ENCODE measurements around the gene MACROD1. TPM values are rescaled to one million over a fixed set of nuclear protein-coding genes. Genes with fewer than 3 reads are reported as not detected.

Gene MACROD1
- total and polyA plus RNA-seq, 10 donors = 5.1 to 20.3 (median 7.8) TPM

- Histone ChIP-seq H3K4me1 (peaks cover 0 to 37% (median 7%) of the 10 kb centered on the region in 6 donors), H3K27me3 (replicated peaks in 1 of 7) (peaks cover 0 to 6% (median 0%) of the 10 kb centered on the region in 7 donors), H3K27ac (no peak overlapping the region), H3K9me3 (no peaks in the 10 kb centered on the region), H3K36me3 (no peaks in the 10 kb centered on the region), H3K4me3 (no peak overlapping the region)
- intact Hi-C loops (cut with DNase I; ENCODE audit: low total_unique reads) = no loop called here
- TF ChIP-seq CTCF (IDR thresholded peaks at IDR 0.05 in 8 of 11, conservative IDR thresholded peaks at IDR 0.05 in 3 of 11) (no peak), POLR2AphosphoS5 (IDR thresholded peaks at IDR 0.05) (no peak), POLR2A (IDR thresholded peaks at IDR 0.05) (no peak)
- 84 to 90% (median 89%) methylated on average over 8 of the region's 8 CpGs for WGBS, 5 donors
- no peak for DNase-seq
These were observed 73.2 kb downstream of the MACROD1 start for GRCh38 chr11:64092761-64093136.

- no peak overlapping the region for H3K27ac ChIP-seq
- TF ChIP-seq POLR2AphosphoS5 (IDR thresholded peaks at IDR 0.05) (no peak), CTCF (IDR thresholded peaks at IDR 0.05 in 8 of 11, conservative IDR thresholded peaks at IDR 0.05 in 3 of 11) (no peak), POLR2A (IDR thresholded peaks at IDR 0.05) (no peak)
- WGBS, 5 donors = 69 to 86% (median 78%) methylated on average over 14 to 15 of the region's 15 CpGs
- no peak overlapping the region for H3K4me3 ChIP-seq
- H3K4me1 ChIP-seq = peaks cover 0 to 37% (median 7%) of the 10 kb centered on the region in 6 donors
- no peak for DNase-seq
- no peaks in the 10 kb centered on the region for H3K36me3 ChIP-seq
- H3K27me3 ChIP-seq (replicated peaks in 1 of 7) = peaks cover 0 to 6% (median 0%) of the 10 kb centered on the region in 7 donors
- H3K9me3 ChIP-seq = no peaks in the 10 kb centered on the region
- intact Hi-C loops (cut with DNase I; ENCODE audit: low total_unique reads) = no loop called here
These were observed 73.7 kb downstream of the MACROD1 start for GRCh38 chr11:64092111-64092760.

- no peak for DNase-seq
- H3K27me3 ChIP-seq (replicated peaks in 1 of 7) = peaks cover 0 to 6% (median 0%) of the 10 kb centered on the region in 7 donors
- H3K27ac ChIP-seq = no peak overlapping the region
- H3K36me3 ChIP-seq = no peaks in the 10 kb centered on the region
- 47 to 57% (median 54%) methylated on average over 11 of the region's 11 CpGs for WGBS, 5 donors
- peaks cover 0 to 34% (median 6%) of the 10 kb centered on the region in 6 donors for H3K4me1 ChIP-seq
- no peak overlapping the region for H3K4me3 ChIP-seq
- no peaks in the 10 kb centered on the region for H3K9me3 ChIP-seq
- TF ChIP-seq POLR2AphosphoS5 (IDR thresholded peaks at IDR 0.05) (no peak), CTCF (IDR thresholded peaks at IDR 0.05 in 8 of 11, conservative IDR thresholded peaks at IDR 0.05 in 3 of 11) (no peak), POLR2A (IDR thresholded peaks at IDR 0.05) (no peak)
- intact Hi-C loops (cut with DNase I; ENCODE audit: low total_unique reads) = no loop called here
These were observed 75.0 kb downstream of the MACROD1 start for GRCh38 chr11:64090806-64091516.

All from spleen (tissue), 11 donors.